DMS 273 treated with DMSO at 0.1 percent for 48 hours (cell line): Measurements from ENCODE around the gene EPHB4.
"Not testable (repeated sequence)": the region's sequence is repeated elsewhere in the genome, so short reads cannot be mapped to it uniquely, and the experiment has no call there.

Experiments used
- DNase-seq: peaks from one replicate; lab custom pipeline; 2025; lab: John Stamatoyannopoulos, UW

Gene EPHB4

DNA sequence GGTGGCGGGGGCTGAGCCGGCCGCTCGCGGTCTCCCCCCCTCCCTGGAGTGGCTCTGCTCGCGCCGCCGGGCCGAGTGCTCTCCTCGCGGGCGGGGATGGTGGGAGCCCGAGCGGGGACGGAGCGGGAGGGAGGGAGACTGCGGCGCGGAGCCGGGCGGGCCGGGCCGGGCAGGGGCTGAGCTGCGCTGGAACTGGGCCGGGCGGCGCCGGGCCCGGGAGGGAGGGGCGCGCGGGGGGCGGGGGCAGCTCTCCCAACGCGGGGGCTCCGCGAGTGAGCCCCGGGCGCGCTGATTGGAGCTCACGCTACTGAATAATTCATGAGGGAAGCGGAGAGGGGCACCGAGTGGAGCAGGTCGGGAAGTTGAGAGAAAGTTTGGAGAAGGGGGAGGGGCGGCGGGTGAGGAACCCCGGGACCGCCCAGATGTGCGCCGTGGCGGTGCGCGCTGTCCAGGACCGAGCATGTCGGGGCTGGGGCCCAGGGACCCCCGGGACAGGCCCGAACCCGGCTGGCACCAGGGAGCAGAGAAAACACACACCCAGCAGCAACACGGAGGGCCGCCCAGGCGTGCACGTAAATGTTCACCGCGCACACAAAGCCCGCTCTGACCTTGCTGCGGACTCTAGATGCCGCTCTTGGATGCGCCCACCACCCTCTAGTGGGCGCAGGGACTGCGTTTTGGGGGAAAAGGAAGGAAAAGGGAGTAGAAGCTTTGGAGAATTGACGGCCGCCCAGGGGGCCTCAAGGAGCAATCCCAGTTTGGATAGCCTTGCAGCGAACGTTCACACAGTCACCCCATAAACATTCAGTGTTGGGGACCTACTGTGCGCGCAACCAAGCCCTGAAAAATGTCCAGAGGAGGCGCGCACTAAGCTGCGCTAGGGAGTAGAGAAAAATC is at the start of gene EPHB4:
EPHB4 (minus strand) TSS at position 194 of the 897 bp plus-strand sequence. CDS start 493 bp downstream, outside the sequence.
- DNase-seq, result peak; percentile 72

DNA sequence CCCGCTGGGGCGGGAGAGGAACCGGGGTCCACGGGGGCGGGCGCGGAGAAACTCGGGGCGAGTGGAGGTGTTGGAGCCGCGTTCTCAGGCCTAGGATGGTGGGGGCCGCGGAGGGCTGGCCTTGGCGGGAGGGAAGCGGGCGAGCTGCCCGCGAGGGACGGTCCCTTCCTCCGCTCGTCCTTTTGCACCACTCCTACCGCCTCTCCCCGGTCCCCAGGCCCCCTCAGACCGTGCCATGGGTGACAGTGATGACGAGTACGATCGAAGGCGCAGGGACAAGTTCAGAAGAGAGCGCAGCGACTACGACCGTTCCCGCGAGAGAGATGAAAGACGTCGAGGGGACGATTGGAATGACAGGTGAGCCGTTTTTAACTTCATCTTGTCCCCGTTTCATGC is 48.0 kb upstream of the EPHB4 start:
- DNase-seq, result no peak

DNA sequence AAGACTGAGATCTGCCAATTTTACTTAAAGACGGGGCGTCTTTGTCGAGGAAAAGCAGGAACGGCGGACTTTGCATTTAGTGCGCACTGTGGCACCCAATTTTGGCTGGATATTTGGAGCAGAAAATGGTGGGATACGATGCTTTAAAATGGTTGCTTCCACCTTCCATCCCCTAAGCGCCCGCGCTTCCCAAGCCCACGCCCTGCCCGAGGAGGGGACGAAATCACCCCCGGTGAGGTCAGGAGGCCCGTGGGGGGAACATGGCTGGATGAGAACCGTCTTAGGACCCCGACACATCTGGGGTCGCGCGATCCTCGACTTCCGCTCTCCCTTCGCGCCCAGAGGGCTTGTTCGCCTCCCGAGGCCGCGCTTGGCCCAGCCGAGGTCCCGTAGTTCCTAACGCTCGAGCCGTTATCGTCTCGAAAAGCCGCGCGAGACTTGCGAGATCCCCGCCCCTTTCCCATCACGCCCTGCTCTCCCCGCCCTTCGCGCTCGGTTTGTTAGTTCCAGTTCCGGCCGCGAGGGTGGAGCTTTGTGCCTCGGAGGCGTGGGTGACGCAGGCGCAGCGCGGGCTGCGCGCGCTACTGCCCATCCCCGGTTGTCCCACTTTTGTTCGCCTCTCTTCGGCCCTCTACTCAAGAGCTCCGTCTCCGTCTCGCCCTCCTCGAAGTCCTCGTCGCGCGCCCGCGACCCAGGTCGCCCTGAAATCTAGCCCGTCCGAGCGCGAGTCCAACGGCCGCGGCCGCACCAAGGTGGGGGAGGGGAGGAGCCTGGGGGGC is 47.4 kb upstream of the EPHB4 start, which contains the start of gene SRRT:
SRRT (plus strand) TSS at position 527 of the 779 bp plus-strand sequence. CDS start 488 bp downstream, outside the sequence.
- peak; percentile 97 for DNase-seq

DNA sequence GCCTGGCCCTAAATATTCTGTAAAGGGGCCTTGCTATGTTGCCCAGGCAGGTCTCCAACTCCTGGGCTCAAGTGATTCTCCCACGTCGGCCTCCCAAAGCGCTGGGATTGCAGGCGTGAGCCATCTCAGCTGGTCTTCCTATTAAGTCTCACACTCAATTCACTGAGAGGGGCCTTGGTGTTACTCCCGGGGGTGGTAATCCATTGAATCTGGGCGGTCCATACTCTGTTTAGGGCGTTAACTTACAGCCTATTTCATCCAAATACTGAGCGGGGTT is 46.9 kb upstream of the EPHB4 start:
- DNase-seq, result no peak

DNA sequence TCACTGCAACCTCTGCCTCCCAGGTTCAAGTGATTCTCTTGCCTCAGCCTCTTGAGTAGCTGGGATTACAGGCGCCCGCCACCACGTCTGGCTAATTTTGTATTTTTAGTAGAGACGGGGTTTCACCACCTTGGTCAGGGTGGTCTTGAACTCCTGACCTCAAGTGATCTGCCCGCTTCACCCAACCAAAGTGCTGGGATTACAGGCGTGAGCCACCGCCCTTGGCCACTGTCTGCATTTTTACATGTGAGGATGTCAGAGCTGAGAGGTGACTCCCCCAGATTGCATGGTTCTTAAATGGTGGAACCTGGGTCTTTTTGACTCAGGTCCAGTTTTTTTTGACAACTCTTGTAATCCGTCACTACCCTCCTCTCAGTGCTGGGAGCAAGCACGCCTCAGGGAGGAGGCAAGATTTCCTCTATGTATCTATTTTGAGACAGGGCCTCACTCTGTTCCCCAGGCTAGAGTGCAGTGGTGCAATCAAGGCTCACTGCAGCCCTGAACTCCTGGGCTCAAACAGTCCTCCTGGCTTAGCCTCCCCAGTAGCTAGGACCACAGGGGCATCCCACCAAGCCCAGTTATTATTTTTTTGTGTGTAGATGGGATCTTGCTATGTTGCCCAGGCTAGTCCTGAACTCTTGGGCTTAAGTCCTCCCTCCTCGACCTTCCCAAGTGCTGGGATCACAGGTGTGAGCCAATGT is 46.4 kb upstream of the EPHB4 start:
- DNase-seq, result no peak

DNA sequence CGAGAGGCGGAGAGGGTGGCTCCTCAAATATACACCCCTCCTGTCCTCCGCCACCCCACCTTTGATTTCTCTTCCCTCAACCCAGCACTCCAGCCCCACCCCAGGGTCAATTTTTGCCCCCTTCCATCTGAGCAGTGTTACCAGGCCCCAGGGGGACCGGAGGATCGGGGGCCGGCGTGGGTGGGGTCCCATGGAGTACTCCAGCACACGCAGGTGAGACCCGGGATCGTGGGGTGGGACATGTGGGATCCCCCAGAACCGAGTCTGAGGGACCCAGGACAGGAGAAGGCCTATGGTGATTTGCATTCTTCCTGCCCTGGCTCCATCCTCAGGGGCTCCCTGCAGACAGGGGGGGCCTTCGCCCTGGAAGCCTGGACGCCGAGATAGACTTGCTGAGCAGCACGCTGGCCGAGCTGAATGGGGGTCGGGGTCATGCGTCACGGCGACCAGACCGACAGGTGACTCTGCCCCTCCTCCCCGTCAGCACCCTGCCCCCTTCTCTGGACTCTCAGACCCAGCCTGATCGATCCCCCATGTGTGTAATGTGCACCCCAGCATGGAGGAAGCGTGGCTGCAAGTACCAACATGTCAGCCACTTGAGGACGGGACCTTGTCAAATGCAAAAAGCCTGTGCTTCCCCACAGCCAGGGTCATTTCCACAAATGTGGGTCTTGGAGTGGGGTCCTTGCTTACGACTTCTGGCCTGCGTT is 40.6 kb upstream of the EPHB4 start:
- no peak for DNase-seq

DNA sequence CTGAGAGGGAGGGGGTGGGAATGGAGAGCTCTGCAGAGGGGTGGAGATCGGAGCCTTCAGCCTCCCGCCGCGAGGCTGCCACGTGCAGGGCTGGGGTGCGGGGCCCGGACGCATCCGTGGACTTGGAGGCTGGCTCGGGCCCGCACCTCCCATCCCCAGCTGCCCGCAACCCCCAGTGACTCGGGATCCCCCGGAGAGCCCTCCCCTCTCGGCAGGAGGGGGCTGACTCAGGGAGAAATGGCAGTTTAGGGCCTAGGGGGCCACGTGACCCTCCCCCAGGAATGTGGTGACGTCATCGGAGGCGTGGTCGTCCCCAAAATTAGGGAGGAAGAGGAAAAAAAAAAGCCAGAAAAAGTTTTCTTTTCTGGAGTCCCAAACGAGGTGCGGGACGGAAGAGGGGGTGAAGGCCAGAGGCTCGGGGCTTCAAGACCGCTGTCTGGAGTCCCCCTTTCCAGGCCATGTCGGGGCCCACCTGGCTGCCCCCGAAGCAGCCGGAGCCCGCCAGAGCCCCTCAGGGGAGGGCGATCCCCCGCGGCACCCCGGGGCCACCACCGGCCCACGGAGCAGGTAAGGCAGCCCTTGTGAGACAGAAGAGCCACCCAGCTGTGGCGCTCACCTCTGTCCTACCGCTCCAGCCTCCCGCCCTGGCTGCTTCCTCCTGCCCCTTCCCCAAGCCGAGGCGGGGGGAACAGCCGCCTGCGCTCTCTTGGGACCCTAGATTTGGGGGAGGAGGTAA is 39.9 kb upstream of the EPHB4 start, which contains the start of gene TRIP6:
TRIP6 (plus strand) TSS at position 348 of the 736 bp plus-strand sequence; CDS start at position 459, 111 bp downstream.
- peak; percentile 23 for DNase-seq

DNA sequence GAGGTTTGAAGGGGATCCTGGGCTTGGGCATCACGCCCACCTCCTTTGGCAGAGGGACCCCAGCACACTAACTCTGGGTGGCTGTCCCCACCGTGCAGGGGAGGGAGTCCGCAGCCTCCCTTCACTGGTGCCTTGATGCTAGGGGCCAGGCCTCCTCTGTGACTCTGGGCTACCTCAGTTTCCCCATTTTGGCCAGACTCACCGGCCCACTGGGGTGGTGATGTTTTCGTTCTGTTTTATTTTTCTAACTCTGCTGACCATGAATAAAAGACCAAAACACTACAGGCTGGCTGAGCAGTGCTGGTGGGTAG is 39.4 kb upstream of the EPHB4 start:
- DNase-seq, result no peak

DNA sequence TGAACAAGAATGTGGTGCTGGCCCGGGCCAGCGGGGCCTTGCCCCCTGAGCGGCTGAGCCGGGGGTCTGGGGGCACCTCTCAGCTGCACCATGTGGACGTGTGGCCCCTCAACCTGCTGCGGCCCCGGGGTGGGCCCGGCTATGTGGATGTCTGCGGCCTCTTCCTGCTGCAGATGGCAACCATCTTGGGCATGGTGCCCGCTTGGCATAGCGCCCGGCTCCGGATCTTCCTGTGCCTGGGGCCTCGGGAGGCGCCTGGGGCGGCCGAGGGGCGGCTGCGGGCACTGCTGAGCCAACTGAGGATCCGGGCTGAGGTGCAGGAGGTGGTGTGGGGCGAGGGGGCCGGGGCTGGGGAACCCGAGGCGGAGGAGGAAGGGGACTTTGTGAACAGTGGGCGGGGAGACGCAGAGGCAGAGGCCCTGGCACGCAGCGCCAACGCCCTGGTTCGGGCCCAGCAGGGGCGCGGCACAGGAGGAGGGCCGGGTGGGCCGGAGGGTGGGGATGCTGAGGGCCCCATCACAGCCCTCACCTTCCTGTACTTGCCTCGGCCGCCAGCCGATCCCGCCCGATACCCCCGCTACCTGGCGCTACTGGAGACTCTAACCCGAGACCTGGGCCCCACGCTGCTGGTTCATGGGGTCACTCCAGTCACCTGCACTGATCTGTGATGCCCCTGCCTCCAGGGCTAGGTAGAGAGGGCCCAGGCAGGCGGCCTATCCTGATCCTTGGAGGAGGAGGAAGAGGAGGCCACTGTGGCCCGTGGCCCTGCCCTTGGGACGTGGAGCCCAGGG is 38.8 kb upstream of the EPHB4 start:
- DNase-seq, result peak; percentile 76

DNA sequence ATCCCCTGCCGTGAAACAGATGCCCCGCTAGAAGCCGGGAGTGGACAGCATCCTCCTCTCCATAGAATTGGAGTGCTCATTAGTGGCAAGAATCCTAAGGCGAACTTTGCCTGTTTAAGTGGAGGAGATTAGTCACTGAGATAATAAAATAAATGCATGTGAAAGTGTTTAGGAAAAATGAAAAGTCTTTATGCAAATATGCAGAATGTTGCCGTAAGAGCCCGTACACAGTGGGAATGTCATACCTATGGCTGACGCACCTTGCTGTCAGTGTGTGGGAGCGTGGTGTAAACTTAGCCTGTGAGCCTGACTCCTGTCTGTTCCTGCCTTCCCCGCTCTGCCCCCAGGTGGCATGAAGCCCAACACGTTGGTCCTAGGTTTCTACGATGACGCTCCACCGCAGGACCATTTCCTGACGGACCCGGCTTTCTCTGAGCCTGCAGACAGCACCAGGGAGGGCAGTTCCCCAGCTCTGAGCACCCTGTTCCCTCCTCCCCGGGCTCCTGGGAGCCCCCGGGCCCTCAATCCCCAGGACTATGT is 38.1 kb upstream of the EPHB4 start:
- DNase-seq, result peak; percentile 29

DNA sequence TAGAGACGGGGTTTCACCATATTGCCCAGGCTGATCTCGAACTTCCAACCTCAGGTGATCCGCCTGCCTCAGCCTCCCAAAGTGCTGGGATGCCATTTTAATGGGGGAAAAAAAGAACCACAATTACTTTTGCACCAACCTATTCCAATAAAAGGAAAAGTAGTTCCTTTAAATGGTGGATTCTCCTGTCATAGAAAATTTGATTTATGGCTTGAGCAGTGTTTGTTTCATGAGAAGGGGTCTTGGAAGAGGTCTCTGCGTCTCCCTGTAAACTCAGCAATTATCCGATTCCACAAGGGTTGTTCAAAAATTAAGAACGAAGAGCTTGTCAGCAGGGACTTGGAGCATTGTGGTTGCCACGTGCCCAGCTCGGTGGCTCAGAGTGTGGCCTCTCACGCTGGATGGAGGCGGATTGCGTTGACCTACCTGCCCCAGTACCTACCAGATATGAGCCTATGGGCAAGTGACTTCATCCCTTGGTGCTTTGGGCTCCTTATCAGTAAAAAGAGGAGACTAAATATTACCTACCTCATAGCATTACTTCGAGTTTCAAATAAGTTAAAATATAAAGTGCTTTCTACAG is 37.0 kb upstream of the EPHB4 start:
- no peak for DNase-seq

DNA sequence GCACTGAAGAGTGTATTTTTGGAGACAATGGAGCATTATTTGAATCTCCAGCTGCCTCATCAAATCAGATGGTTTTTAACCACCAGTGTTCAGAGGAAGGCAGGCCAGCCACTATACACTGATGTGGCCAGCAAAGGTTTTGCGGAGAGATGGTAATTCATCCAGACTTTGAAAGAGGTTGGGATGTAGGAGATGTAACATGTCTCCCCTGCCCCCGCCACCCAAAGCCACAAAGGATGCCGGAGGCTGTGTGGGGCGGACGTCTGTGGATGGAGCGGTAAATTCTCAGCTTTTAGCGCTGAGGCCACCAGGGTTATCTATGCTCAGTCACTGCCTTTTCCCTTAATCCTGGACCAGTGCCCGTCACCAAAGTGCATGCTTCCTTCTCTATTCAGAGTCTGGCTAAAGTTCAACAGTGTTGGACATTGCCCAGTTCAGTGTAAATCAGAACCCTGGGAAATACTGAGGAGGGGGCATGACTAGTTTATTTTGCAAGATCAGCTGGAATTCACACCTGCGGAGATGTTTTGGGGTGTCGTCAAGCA is 36.2 kb upstream of the EPHB4 start:
- DNase-seq, result no peak

DNA sequence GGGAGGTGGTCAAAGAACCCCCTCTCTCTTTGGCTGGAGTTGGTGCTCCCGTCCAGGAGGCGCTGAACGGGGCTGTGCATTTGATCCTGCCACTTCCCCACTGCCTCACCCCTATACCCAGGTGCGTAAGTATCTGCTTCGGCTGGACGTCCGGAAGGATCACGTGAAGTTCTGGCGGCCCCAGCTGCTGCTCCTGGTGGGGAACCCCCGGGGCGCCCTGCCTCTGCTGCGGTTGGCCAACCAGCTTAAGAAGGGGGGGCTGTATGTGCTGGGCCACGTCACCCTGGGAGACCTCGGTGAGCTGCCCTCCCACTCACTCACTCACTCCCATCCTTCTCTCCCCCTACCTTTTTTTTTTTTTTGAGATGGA is 34.3 kb upstream of the EPHB4 start:
- DNase-seq, result no peak

DNA sequence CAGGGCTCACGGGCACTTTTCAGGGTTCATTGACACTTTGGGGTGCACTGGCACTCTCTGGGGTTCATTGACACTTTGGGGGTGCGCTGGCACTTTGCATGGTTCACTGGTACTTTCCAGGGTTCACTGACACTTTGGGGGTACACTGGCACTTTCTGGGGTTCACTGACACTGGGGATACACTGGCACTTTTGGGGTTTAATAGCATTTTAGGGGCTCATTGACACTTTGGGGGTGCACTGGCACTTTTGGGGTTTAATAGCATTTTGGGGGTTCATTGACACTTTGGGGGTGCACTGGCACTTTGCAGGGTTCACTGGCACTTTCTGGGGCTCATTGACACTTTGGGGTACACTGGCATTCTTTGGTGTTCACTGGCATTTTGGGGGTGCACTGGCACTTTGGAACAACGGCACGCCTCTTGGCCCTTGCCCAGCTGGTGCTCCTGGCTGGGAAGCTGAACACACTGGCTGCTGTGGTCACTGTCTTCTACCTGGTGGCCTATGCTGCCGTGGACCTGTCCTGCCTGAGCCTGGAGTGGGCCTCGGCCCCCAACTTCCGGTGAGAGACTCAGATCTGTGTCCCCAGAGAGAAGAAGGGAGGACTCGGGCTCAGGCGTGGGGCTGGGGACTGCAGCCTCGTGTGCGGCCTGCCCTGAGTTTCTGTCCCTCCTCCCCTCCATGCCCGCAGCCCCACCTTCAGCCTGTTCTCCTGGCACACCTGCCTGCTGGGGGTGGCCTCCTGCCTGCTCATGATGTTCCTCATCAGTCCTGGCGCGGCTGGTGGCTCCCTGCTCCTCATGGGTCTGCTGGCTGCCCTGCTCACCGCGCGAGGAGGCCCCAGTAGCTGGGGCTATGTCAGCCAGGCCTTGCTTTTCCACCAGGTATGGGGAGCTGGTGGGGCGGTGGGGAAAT is 33.6 kb upstream of the EPHB4 start:
- DNase-seq, result no peak

DNA sequence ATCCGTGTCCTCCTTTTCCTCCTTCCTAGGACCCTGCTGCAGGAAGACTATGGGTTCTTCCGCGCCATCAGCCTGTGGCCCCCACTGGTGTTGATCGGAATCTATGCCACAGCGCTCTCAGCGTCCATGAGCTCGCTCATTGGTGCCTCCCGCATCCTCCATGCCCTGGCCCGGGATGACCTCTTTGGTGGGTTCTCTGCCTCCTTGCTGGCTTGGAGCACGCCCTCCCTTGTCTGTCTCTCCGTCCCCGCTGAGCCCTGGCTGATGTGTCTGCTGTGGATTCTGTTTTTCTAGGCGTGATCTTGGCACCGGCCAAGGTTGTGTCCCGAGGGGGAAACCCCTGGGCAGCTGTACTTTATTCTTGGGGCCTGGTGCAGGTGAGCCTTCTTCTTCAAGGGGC is 32.5 kb upstream of the EPHB4 start:
- no peak for DNase-seq

DNA sequence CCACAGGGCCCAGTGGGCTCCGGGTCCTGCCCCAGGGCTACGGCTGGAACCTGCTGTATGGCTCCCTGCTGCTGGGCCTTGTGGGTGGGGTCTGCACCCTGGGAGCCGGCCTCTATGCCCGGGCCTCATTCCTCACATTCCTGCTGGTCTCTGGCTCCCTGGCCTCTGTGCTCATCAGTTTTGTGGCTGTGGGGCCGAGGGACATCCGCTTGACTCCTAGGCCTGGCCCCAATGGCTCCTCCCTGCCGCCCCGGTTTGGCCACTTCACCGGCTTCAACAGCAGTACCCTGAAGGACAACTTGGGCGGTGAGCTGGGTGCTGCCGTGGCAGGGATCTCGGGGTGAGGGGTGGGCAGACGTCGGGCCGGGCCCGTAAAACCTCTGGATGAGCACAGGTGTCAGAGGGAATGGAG is 29.6 kb upstream of the EPHB4 start:
- DNase-seq, result no peak

DNA sequence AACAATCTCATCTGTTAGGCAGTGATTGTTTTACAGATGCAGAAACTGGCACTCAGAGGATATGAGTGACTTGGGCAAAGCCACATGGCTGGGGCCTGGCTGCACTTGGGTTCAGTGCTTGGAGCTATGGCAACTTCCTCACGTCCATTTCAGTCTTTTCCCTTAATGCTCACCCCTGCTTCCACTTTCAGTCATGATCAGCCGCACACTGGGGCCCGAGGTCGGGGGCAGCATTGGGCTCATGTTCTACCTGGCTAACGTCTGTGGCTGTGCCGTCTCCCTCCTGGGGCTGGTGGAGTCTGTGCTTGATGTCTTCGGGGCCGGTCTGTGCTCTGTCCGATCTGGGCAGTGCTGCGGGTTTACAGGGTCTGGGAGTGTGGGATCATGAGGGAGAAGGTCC is 28.2 kb upstream of the EPHB4 start:
- DNase-seq, result no peak

DNA sequence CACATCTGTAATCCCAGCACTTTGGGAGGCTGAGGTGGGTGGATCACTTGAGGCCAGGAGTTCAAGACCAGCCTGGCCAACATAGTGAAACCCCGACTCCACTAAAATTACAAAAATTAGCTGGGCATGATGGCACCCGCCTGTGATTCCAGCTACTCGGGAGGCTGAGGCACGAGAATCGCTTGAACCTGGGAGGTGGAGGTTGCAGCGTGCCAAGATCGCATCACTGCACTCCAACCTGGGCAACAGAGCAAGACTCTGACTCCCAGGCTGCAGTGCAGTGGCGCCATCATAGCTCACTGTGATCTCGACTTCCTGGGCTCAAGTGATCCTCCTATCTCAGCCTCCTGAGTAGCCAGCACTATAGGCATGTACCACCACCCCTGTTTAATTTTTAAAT is 27.6 kb upstream of the EPHB4 start:
- DNase-seq, result not testable (repeated sequence)
